HCEC 1CT (cell line): ENCODE measurements around the gene M1AP.
"Not testable (repeated sequence)": the region's sequence is repeated elsewhere in the genome, so short reads cannot be mapped to it uniquely, and the experiment has no call there.

ENCODE experiments used
- DNase-seq: peaks from one replicate; pipeline ENCODE4 v3.0.0-alpha.2; 2017

M1AP gene

GRCh38 chr2:74562126-74562775 is 85.9 kb downstream of the M1AP start:
- DNase-seq, result no peak

DNA sequence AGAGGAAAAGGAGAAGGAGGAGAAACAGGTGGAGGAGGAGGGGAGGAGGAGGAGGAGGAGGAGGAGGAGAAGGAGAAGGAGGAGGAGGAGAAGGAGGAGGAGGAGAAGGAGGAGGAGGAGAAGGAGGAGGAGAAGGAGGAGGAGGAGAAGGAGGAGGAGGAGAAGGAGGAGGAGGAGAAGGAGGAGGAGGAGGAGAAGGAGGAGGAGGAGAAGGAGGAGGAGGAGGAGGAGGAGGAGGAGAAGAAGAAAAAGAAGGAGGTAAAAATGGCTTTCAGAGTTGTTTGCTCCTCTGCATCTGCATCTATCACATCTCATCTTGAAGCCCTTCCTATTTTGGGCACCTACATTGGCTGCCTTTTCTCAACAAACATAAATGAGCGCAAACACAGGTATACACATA is 87.1 kb downstream of the M1AP start:
- not testable (repeated sequence) for DNase-seq

- no peak for DNase-seq
These were observed 87.5 kb downstream of the M1AP start for GRCh38 chr2:74560591-74560990.

DNA sequence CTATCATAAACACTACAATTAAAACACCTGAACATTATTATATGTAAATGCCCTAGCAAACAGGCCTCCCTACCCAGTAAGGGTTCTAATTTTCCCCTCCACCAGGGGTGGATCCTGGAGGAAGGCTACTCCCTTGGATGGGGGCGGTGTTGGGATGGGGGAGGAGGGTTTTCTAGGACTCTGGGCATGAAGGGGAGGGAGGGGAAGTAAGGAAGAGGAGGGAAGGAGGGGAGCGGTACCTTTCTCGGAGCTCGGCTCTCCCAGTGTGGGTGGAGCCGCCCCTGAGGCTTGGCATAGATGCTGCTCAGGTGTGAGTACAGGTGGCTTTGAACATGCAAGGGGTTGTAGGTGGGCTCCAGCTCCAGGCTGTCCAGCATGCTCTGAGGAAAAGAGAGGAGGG is 88.2 kb downstream of the M1AP start:
- no peak for DNase-seq

DNA sequence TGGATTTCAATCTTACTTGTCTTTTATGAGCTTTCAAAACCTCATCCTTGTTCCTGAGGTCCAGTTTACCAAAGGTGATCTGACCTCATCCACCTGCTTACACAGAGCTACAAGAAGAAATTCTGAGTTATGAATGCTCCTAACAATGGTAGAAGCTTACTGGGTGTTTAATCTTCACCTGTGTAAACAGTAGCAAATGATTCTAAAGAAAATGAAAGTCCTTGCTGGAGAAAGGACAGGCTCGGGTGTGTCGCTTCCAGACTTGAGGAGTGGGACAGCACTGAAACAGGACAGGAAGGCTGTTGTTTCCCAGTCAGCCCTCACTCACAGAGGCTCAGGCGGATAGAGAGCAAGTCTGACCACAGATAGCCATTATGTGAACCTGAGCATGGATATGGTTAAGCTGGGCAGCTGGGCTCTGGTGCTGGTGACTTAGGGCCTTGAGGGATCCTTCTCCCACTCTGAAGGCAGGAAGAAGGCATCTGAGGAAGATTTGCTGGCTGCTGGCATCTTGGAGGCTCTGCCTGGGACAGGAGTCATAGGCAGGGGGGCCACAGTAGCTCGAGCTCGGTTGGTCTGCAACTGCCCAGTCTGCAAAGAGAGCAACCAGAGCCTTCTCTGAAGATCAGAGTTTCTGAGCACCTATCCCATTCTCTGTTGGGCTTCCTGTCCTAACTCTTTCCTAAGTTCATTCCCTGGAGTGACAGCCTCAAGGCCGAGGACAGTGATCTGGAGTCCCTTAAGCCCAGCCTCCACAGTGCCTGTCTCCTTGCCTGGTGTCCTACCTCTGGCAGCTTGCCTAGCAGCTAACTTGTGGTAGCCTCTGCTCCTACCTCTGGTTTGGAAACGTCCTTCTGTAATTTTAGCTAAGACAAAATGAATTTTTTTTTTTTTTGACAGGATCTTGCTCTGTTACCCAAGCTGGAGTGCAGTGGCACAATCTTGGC is 89.6 kb downstream of the M1AP start:
- no peak for DNase-seq

DNA sequence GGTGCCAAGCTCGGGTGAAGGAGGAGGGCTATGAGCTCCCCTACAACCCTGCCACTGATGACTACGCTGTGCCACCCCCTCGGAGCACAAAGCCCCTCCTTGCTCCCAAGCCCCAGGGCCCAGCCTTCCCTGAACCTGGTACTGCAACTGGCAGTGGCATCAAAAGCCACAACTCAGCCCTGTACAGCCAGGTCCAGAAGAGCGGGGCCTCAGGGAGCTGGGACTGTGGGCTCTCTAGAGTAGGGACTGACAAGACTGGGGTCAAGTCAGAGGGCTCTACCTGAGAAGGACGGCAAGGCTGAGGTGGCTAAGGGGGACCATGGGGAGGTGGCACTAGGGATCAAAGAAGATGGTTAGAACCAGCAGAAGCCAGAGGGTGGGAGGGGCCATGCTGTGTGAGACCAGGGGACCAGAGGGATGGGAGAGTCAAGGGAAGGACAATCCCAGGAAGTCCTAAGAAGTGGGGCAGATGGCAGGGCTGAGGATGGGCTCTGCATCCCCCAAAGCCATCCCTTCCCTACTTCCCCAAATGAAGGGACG is 91.2 kb downstream of the M1AP start:
- no peak for DNase-seq

DNA sequence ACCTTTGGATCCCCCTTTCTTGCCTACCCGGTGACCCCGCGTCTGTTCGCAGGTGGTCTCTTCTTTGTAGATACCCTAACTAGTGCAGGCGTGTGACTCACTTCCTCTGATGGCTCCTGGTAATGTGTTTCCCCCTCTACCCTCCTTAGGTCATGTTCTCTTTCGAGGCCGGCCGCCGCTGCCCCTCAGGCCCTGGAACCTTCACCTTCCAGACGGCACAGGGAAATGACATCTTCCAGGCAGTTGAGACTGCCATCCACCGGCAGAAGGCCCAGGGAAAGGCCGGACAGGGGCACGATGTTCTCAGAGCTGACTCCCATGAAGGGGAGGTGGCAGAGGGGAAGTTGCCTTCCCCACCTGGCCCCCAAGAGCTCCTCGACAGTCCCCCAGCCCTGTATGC is 92.0 kb downstream of the M1AP start:
- DNase-seq, result no peak

GRCh38 chr2:74555610-74556103 is 92.5 kb downstream of the M1AP start:
- no peak for DNase-seq

DNA sequence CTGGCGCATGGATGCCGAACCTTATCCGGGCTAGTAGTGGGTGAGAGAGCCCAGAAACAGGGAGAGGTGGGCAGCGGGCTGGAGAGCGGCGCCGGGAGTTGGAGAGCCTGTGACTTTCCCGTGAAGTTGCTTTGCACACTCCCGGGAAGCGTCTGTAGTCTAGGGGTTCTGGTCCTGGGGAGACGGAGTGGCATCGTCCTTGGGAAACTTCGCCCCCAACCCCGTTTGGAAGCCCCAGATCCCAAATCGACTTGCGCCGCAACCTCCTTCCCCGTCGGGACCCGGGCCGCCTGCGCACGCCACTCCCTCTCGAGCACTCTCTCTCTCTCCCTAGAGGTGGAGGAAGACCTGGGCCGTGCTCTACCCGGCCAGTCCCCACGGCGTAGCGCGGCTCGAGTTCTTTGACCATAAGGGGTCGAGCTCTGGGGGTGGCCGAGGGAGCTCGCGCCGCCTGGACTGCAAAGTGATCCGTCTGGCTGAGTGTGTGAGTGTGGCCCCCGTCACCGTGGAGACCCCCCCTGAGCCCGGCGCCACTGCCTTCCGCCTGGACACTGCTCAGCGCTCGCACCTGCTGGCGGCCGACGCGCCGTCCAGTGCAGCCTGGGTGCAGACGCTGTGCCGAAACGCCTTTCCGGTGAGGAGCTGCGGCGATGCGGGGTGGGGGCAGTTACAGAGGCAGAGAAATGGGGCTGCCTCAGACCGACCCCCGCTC is 93.2 kb downstream of the M1AP start:
- peak; percentile 13 for DNase-seq

DNA sequence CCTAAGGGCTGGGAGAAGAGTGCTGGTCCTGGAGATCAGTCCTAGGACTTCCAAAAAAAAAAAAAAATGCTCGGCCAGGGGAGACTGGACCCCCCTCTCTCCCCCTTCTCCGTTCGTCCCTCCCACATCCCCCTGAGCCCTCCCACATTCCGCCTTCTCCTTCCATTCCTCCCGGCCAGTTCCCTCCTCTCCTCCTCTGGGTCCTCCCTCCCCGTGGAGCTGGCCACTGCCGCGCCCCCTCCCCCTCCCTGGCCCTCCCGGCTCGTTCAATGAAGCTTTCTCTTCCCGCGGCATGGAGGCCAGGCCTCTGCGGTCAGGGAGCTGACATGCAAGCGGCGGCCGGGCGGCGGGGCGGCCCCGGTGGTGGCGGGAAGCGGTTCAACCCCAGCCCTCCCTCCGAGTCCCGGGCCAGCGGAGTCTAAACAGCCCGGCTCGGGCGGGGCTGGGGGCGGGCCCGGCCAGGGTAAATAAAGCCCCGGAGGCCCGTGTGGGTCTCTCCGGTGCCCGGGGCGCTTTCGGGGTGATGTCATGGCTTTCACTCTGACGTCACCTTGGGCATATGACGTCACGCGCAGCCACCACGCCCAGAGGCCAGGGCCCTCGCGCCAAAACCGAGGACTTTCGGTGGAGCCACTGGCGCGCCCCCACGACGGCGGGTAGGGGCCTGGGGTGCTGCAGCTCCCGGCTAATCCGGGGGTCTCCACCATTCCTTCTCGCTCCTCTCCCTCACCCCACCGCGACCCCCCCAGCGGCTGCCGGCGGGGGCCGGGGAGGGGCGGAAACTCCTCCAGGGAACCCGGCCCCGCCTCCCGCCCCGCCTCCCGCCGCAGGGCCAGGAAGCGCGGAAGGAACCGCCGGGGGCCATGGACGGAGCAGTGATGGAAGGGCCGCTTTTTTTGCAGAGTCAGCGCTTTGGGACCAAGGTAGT is 94.0 kb downstream of the M1AP start, which contains the start of the genes DOK1 and LOXL3:
Gene DOK1, plus strand, starts transcription at position 829 of the 928 bp plus-strand sequence. Its CDS starts 35 bp downstream, at position 864.
Gene LOXL3, minus strand, starts transcription at position 51 of the 928 bp plus-strand sequence. CDS start 1,308 bp downstream, outside the sequence.
- peak; percentile 90 for DNase-seq

DNA sequence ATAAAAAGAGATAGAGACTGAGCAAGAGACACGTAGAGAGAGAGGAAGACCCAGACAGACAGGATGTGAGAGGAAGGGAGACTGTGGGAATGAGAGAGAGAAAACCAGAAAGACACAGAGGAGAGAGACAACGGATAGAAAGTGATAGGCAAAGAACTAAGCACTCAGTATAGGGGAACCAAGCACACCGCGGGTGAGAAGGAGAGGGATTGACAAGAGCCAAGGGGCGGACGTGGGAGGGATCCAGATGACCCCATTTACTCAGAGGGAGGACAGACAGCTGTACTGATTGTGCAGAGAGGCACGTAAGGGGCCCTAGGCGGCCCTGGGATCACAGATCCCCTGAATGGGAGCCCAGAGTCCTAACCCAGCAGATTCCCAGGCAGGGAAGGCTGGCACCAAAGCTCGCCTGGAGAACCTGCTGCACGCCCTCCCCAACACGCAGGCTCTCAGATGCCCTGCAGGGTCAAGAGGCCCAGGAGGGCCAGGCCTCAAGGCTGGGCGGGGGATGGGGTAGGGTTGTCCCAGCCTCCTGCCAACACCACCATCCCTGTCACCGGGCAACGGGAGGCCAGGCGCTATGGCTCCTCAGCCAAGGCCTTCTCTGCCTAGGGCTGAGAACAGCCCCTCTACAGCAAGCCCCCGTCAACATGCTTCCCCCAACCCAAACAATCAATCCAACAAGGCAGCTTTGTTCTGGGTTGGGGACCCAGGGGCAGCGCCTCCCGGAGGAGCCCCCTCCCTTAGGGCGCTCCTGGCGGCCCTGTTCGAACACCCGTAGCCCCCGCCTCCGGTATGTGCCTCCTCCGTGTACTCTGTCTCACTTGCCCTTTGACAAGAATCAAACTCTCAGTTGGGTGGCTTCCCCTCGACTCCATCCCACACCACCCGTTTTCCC is 95.0 kb downstream of the M1AP start:
- no peak for DNase-seq

GRCh38 chr2:74551942-74552913 is 95.9 kb downstream of the M1AP start:
- DNase-seq, result no peak

DNA sequence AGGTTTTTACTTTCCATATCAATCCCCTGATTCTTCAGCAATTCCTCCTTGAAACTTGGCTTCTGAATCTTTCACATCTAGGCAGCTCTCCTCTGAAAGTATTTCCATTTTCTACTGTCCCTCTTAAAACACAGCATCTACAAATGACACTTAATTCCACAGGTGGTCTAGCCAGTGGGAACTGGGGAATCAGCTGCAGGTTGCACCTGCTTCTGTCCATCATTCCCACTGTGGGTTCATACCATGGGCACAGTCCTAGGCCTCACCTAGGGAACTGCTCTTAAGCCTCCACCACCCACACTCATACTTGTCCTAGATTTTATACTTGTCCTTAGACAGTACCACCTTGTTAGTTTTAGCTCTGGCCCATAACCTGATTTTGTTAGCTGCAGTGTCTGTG is 96.6 kb downstream of the M1AP start:
- no peak for DNase-seq

- DNase-seq, result no peak
These were observed 97.9 kb downstream of the M1AP start for GRCh38 chr2:74550231-74550630.

GRCh38 chr2:74548900-74549826 is 99.0 kb downstream of the M1AP start:
- DNase-seq, result peak; percentile 55

GRCh38 chr2:74548285-74548899 is 99.7 kb downstream of the M1AP start:
- no peak for DNase-seq

DNA sequence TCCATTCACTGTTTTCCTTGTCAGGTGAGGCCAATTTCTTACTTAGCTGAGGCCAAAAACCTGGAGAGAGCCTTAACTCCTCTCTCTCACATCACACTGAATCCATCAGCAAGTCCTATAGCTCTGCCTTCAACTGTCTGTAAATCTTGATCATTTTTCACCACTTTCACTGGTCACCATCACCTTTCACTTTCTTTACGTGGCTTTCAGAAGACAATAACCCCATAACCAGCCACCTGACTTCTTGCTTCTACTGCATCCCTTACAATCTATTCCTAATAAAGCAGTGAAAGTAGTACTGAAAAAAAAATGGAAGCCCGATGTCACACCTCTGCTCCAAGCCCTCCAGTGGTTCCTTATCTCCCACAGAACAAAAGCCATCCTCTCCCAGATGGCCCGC is 102.1 kb downstream of the M1AP start:
- DNase-seq, result no peak

GRCh38 chr2:74544634-74545033 is 103.5 kb downstream of the M1AP start:
- DNase-seq, result no peak
